GM12801 (cell line): ENCODE results near the gene PSAPL1.

Source experiments
- TF ChIP-seq, protein P1 (sequence below): IDR thresholded peaks from one replicate; pipeline ENCODE4 v1.5.1; 2011; ENCODE audit warnings: control low read depth; ENCODE audit not compliant: insufficient read length; ENCODE audit errors: extremely low read depth

The PSAPL1 gene

DNA sequence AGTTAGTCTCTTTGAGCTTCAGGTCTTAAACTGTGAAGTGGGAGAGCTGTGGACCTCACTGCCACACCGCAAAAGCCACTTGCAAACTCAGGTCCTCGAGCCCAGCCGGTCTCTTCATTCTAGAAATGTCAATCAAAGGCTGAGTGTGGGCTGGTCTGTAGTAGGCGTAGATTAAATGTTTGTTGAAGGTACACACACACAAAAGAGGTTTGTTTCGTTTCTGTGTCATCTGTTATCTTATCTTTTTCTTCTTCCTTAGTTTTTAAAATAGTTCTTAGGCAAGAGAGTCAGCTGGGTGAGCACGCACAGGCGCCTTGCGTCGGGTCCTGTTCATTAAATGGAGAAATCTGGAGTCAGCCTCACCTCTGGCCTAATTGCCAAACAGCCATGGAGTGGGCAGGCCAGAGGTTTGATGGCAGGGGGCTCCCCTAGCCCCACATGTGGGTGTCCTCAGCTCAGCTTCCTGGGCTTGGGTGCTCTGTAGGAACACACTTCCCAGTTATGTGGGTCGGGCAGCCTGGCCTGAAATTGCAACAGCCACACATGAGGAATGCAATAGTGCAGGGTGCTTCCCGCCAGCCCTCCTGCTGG lies 836 bp upstream of the PSAPL1 start:
- TF ChIP-seq, protein P1, sequence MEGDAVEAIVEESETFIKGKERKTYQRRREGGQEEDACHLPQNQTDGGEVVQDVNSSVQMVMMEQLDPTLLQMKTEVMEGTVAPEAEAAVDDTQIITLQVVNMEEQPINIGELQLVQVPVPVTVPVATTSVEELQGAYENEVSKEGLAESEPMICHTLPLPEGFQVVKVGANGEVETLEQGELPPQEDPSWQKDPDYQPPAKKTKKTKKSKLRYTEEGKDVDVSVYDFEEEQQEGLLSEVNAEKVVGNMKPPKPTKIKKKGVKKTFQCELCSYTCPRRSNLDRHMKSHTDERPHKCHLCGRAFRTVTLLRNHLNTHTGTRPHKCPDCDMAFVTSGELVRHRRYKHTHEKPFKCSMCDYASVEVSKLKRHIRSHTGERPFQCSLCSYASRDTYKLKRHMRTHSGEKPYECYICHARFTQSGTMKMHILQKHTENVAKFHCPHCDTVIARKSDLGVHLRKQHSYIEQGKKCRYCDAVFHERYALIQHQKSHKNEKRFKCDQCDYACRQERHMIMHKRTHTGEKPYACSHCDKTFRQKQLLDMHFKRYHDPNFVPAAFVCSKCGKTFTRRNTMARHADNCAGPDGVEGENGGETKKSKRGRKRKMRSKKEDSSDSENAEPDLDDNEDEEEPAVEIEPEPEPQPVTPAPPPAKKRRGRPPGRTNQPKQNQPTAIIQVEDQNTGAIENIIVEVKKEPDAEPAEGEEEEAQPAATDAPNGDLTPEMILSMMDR: no peak

DNA sequence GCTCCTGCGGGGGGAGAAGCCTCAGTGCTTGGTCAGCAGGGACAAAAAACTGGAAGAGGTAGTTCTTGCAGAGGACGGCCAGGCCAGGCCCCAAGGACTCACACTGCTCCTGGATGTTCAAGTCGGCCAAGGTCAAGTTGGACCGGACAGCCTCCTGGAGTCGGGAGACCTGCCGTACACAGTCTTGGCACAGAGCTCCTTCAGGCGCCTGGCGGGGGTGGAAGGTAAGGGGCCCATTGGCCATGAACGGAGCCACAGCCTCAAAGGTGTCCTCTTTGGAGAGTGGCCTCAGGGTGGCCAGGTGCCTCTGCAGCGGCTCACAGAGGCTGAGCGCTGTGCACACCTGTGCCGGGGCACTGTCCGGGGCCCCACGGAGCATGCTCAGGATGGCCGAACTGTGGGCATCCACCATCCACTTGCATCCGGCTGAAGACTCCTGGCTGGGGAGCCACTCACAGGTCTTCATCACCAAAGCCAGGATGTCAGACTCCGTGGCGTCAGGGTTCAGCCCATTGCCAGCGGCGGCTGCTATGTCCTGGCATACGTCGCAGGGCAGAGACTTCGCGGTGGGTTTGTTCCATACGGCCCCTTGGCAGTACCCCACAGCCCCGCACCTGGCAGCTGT lies 477 bp downstream of the PSAPL1 start:
- TF ChIP-seq, protein P1: no peak

DNA sequence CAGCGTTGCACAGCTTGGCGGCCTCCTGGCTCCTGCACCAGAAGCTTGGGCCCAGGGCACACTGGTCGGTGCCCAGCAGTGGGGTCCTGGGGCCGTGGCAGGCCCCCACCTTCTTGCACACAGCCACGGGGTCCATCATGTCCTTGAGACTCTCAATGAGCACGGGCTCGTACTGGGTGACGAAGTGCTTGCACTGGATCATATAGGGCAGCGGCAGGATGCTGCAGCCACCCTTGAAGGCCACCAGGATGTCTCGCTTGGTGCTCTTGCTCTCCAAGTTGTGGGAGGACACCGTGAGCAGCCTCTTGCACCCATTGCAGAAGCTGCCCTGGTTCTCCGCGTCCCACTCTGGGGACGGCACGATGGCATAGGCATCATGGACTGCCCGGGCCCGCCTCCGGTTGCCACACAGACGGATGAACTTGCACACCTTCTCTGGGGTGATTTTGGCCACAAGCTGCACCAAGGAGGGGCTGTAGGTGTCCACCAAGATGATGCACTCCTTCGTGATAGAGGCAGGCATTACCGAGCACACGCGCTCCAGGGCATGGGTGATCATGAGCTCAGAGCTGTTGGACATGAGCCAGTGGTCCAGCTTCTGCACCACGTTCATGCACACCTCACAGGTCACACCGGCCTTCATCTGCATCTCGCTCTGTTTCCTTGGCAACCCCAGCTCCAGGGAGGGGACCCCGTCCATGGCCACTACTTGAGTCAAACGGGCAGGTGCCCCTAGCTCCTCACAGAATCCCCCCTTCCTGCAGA lies 1.2 kb downstream of the PSAPL1 start:
- TF ChIP-seq, protein P1: no peak

DNA sequence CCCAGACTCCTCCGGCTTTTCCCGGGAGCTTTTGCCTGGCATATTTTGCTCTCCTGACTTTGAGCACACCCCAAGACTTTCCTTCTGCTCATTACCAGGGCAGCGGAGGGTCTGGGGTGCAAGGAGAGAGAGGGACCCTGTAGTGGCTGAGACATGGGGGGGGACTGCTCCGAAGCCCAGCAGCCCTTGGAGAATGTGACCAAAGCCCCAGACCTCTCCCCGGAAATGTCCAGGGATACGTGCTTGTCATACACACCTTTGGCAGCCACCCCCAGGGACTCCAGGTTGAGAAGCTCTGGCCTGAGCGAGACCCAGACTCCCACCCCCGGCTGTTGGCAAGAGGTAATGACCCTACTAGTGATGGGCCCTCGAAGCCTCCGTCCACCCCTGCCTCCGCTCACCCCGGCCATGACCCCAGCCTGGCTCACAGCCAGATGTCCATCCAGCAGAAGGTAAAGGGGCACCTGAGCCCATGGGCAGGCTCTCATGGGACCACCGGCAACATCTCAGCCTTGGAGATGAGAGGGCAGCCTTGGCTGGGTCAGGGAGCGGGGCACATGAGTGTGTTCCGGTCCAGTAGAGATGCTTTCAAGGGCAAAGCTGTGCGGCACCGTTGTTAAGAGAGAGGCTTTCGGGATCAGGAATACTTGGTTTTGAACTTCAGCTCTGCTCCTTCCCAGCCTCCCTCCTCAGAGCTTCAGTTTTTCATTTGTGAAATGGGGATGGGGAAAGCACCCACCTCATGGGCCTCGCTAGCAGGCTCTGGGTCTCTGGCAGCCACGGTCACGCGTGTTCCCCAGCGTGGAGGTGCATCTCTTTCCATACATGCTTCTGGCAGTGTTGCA lies 2.0 kb downstream of the PSAPL1 start:
- TF ChIP-seq, protein P1: no peak

DNA sequence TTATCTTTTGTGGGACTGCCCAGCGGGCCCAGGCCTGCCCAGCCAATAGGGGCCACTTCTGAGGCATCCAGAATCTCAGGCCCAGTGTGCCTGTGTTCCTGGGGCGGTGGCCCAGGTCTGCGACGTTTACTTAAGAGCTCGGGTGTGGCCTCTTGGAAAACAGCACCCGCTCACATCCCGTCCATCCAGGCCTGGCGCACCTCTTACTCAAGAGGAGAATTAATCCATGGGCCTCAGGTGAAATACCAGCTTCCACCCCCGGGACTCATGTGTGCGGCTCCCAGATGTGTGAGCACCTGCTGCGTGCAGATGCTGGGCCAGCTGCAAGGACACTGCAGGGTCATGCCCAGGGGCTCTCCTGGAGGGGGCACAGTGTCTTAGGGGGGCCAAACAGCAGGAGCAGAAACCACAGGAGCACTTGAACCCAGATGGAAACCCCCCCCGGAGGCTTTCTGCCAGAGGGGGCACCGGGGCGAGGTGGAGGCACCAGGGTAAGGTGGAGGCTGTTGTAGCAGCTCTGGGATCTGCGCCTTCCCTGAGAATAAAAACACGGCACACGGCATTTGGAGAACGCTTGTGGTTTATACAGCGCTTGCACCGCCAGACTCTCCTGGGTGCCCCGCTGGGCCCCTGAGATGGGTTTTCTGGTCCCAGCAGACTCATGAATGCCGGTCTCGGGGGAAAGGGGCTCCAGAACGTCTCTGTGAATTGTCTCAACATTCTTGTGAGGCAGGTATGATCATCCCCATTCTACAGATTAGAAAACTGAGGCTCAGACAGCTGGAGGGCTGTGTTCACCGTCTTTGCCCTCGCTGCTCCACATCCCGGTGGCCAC lies 2.8 kb downstream of the PSAPL1 start:
- TF ChIP-seq, protein P1: no peak

DNA sequence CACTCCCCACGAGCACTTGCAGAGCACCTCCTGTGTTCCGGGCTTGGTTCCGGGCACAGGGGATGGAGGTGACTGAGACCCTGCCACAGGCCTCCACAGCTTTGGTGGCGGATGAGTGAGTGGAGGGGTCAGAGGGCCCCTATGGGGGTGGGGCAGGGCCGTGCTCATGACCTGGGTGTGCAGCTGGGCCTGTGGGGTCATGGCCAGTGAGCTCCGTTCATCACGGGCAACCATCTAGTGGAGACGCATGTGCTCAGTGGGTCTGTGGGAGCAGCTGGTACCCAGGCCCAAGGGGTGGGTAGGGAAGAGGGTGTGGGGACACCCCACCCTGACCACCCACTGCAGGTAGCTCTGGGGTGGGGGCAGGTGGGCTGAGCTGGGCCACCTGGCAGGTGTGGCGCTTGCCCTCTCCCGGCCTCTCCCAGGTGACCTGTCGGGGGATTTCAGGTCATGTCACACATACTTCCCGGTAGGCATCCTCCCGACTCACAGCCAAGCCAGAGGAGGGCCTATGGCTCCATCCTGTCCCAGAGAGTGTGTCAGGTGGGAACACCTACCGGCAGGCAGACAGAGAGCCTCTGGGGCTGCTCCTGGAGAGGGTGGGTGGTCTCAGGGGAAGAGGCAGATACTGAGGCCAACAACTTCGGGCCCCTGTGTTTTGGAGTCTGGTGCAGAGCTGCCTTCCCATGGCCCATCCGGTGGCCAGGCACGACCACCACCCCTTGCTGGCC lies 3.6 kb downstream of the PSAPL1 start:
- TF ChIP-seq, protein P1: no peak
